GM23338 (cell line): ENCODE measurements around the gene SCFD1. TPM values are rescaled to one million over a fixed set of nuclear protein-coding genes. Genes with fewer than 3 reads are reported as not detected.

Source experiments
- ATAC-seq: fragments of 200-7000 bp; cut with Tn5 transposase; 3 replicates; pipeline ENCODE4 v1.9.1; 2020
- DNase-seq: peaks from one replicate; pipeline ENCODE4 v3.0.0-alpha.2; 2015; ENCODE audit warnings: low spot score
- H2AFZ ChIP-seq: fragments of 200-600 bp; sonication (generic); 2 replicates; pipeline ENCODE4 v1.8.0; 2016; ENCODE audit warnings: antibody characterized with exemption, mild to moderate bottlenecking, moderate library complexity
- H3F3A ChIP-seq: fragments of 200-600 bp; sonication (generic); replicated peaks from 2 replicates; pipeline ENCODE4 v1.8.0; 2017; ENCODE audit warnings: antibody characterized with exemption, mixed run types, low read depth
- H3K27ac ChIP-seq: fragments of 200-600 bp; sonication (generic); 2 replicates; pipeline ENCODE4 v1.6.1; 2016; ENCODE audit warnings: low read depth
- H3K27me3 ChIP-seq: fragments of 200-600 bp; sonication (generic); 2 replicates; pipeline ENCODE4 v1.8.0; 2016; ENCODE audit warnings: mild to moderate bottlenecking, mixed run types, moderate library complexity; ENCODE audit not compliant: insufficient read depth
- H3K36me3 ChIP-seq: fragments of 200-600 bp; sonication (generic); 2 replicates; pipeline ENCODE4 v1.8.0; 2016; ENCODE audit warnings: mild to moderate bottlenecking; ENCODE audit not compliant: insufficient read depth
- H3K4me1 ChIP-seq: fragments of 200-600 bp; sonication (generic); 2 replicates; pipeline ENCODE4 v1.8.0; 2016; ENCODE audit warnings: mild to moderate bottlenecking, moderate library complexity; ENCODE audit not compliant: insufficient read depth
- H3K4me2 ChIP-seq: fragments of 200-600 bp; sonication (generic); 2 replicates; pipeline ENCODE4 v1.7.1; 2017; ENCODE audit warnings: mixed run types
- H3K4me3 ChIP-seq: fragments of 200-600 bp; sonication (generic); 2 replicates; pipeline ENCODE4 v1.6.1; 2016; ENCODE audit warnings: mixed run types
- H3K79me2 ChIP-seq: fragments of 200-600 bp; sonication (generic); replicated peaks from 2 replicates; pipeline ENCODE4 v1.8.0; 2017; ENCODE audit warnings: mild to moderate bottlenecking; ENCODE audit not compliant: insufficient read depth
- H3K9me2 ChIP-seq: fragments of 200-600 bp; sonication (generic); 2 replicates; pipeline ENCODE4 v1.8.0; 2017; ENCODE audit not compliant: insufficient read depth
- H4K20me1 ChIP-seq: fragments of 200-600 bp; sonication (generic); replicated peaks from 2 replicates; pipeline ENCODE4 v1.8.0; 2017; ENCODE audit warnings: mild to moderate bottlenecking; ENCODE audit not compliant: insufficient read depth
- H3K27ac Mint-ChIP-seq: 2 replicates; pipeline ENCODE4 v1.8.0; 2020; ENCODE audit warnings: inconsistent platforms, mild to moderate bottlenecking, moderate library complexity, mixed read lengths
- H3K27me3 Mint-ChIP-seq: 3 replicates; pipeline ENCODE4 v1.8.0; 2022; ENCODE audit warnings: low read depth, mild to moderate bottlenecking, moderate library complexity, mixed read lengths, inconsistent platforms; ENCODE audit not compliant: insufficient read depth, poor library complexity
- H3K36me3 Mint-ChIP-seq: 3 replicates; pipeline ENCODE4 v1.8.0; 2021; ENCODE audit warnings: low read depth, mild to moderate bottlenecking, inconsistent platforms, moderate library complexity, mixed read lengths
- H3K4me1 Mint-ChIP-seq: 3 replicates; pipeline ENCODE4 v1.8.0; 2020; ENCODE audit warnings: mild to moderate bottlenecking, inconsistent platforms, mixed read lengths
- H3K4me3 Mint-ChIP-seq: 3 replicates; pipeline ENCODE4 v1.8.0; 2021; ENCODE audit warnings: moderate library complexity, mild to moderate bottlenecking, inconsistent platforms, mixed read lengths
- H3K9me3 Mint-ChIP-seq: 3 replicates; pipeline ENCODE4 v1.8.0; 2020; ENCODE audit warnings: moderate library complexity, mild to moderate bottlenecking, inconsistent platforms, mixed read lengths
- CTCF ChIP-seq, 2 experiments: fragments of 200-600 bp in 1 of 2; sonication (generic) in 1 of 2; conservative IDR thresholded peaks; 2 replicates each; pipeline versions ENCODE4 v1.5.1 to v1.6.1; 2016 to 2017; ENCODE audit warnings: antibody characterized with exemption in 2 of 2, low read depth in 2 of 2, mild to moderate bottlenecking in 2 of 2, moderate library complexity in 1 of 2
- EZH2 ChIP-seq: fragments of 200-600 bp; sonication (generic); IDR thresholded peaks from one replicate; pipeline ENCODE4 v1.8.0; 2017; ENCODE audit warnings: antibody characterized with exemption, mild to moderate bottlenecking, low read depth; ENCODE audit not compliant: unreplicated experiment
- JUNB ChIP-seq: IDR thresholded peaks from one replicate; pipeline ENCODE4 v1.6.1; 2016; ENCODE audit warnings: antibody characterized with exemption; ENCODE audit not compliant: unreplicated experiment
- NANOG ChIP-seq: IDR thresholded peaks from 2 replicates; pipeline ENCODE4 v1.6.1; 2016; ENCODE audit warnings: antibody characterized with exemption, borderline replicate concordance
- REST ChIP-seq: IDR thresholded peaks from one replicate; pipeline ENCODE4 v1.6.1; 2018; ENCODE audit warnings: antibody characterized with exemption; ENCODE audit not compliant: unreplicated experiment
- STAT1 ChIP-seq: IDR thresholded peaks from one replicate; pipeline ENCODE4 v1.6.1; 2016; ENCODE audit warnings: antibody characterized with exemption; ENCODE audit not compliant: unreplicated experiment
- ZNF331 ChIP-seq: fragments of 250-450 bp; sonication (Bioruptor Pico); IDR thresholded peaks from 2 replicates; pipeline ENCODE4 v1.5.0; 2020; ENCODE audit warnings: low read depth, mild to moderate bottlenecking, moderate library complexity
- ZNF462 ChIP-seq: fragments of 250-450 bp; sonication (Bioruptor Pico); IDR thresholded peaks from 2 replicates; pipeline ENCODE4 v1.5.0; 2020; ENCODE audit warnings: mild to moderate bottlenecking, moderate library complexity
- polyA plus RNA-seq: library from polyadenylated mRNA; unstranded; fragments of >200 nt; fragmentation: Nextera tagmentation; extraction: Ambion mirVana; gene quantifications from 2 replicates; pipeline ENCODE4 v1.2.1, GENCODE V29; 2016
- total RNA-seq: library from RNA; depleted of rRNA; stranded (reverse); fragments of >200 nt; shearing (Covaris generic); gene quantifications from 2 replicates; pipeline ENCODE4 v1.2.3, GENCODE V29; 2014
- TF ChIP-seq, protein P1 (sequence below): IDR thresholded peaks from 2 replicates; pipeline ENCODE4 v1.6.1; 2016; ENCODE audit warnings: antibody characterized with exemption

Gene SCFD1
- total and polyA plus RNA-seq, 2 experiments from 2014 or later, result 77.6 to 110 TPM

DNA sequence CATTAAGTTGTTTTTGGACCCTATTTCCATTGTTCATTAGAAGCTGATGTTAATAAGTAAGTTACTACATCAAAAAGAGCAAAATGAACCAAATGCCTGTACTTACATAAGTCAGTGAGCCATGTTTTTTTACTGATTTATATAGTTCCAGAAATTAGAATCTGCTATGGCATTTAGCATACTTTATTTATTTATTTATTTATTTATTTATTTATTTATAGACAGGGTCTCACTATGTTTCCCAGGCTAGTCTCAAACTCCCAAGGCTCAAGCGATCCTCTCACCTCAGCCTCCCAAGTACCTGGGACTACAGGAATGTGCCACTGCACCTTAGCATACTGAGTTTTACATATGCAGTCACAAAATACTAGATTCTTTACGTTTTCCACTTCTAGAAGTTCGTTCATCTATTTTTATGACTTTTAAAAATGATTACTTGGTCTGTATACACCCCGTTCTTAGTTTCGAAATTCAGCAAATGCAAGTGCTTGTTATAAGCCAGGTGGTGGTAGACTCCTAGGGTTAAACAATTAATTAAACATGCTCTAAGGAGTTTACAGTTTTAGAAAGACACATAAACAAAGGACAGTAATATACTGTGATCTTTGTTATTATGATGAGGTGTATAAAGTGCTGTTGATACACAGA is 69.8 kb downstream of the SCFD1 start:
- Histone ChIP-seq H3K4me2 (peak overlapping the region; percentile 81), H2AFZ (no peak overlapping the region), H3K4me3 (peak overlapping the region; percentile 52), H3K9me2 (no peaks in the 10 kb centered on the region), H3K27ac (peak overlapping the region; percentile 98), H3K79me2 (no peaks in the 10 kb centered on the region), H3K36me3 (no peaks in the 10 kb centered on the region), H3K4me1 (peaks cover 19% of the 10 kb centered on the region), H4K20me1 (no peaks in the 10 kb centered on the region), H3K27me3 (no peaks in the 10 kb centered on the region), H3F3A (peaks cover 4% of the 10 kb centered on the region; the same call in 1 of the 2 replicates)
- TF ChIP-seq NANOG (no peak), EZH2 (no peak), ZNF331 (CRISPR knock-in tag) (no peak), ZNF462 (no peak), JUNB (no peak), STAT1 (no peak), CTCF (conservative IDR thresholded peaks at IDR 0.05; ENCODE audit: low read depth in 2 of 2) (no peak), REST (no peak)
- TF ChIP-seq, protein P1, sequence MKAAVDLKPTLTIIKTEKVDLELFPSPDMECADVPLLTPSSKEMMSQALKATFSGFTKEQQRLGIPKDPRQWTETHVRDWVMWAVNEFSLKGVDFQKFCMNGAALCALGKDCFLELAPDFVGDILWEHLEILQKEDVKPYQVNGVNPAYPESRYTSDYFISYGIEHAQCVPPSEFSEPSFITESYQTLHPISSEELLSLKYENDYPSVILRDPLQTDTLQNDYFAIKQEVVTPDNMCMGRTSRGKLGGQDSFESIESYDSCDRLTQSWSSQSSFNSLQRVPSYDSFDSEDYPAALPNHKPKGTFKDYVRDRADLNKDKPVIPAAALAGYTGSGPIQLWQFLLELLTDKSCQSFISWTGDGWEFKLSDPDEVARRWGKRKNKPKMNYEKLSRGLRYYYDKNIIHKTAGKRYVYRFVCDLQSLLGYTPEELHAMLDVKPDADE, result no peak
- Mint-ChIP-seq H3K27me3 (peaks cover 4% of the 10 kb centered on the region), H3K4me3 (peak overlapping the region; percentile 49), H3K27ac (peak overlapping the region; percentile 53), H3K4me1 (peaks cover 28% of the 10 kb centered on the region), H3K36me3 (peaks cover 2% of the 10 kb centered on the region; the same call in 2 of the 3 replicates), H3K9me3 (no peaks in the 10 kb centered on the region)
- peak; percentile 22; the same call in 1 of the 3 replicates for ATAC-seq
- peak; percentile 24 for DNase-seq
